GM19193 (cell line): ENCODE measurements around the gene IFNE.

Experiments used
- POLR2A ChIP-seq: IDR thresholded peaks from 4 replicates; pipeline ENCODE4 v1.6.1; 2011; ENCODE audit not compliant: insufficient read depth, insufficient read length; ENCODE audit errors: extremely low read depth

The IFNE gene

GRCh38 chr9:21506626-21507482 lies 24.7 kb upstream of the IFNE start:
- TF ChIP-seq POLR2A = no peak

- TF ChIP-seq POLR2A = no peak
Observed at GRCh38 chr9:21505425-21506179, 23.5 kb upstream of the IFNE start.

GRCh38 chr9:21504894-21505293 lies 22.8 kb upstream of the IFNE start:
- no peak for TF ChIP-seq POLR2A

DNA sequence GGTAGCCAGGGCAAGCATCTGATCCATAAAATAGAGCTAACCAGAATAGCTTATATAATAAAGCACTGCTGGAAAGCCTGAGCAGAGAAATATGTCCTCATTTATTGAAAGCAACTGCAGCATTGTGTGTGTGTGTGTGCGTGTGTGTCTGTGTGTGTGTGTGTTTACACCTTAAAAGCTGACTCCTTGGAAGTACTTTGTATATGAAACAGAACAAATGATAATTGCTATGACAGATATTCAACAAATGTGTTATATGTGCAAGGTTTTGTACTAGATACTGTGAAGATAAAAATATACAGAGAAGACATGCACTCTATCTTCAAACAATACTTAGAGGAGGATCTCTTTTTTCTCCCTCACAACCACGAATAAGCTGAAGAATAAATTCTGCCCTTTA lies 22.0 kb upstream of the IFNE start:
- no peak for TF ChIP-seq POLR2A

DNA sequence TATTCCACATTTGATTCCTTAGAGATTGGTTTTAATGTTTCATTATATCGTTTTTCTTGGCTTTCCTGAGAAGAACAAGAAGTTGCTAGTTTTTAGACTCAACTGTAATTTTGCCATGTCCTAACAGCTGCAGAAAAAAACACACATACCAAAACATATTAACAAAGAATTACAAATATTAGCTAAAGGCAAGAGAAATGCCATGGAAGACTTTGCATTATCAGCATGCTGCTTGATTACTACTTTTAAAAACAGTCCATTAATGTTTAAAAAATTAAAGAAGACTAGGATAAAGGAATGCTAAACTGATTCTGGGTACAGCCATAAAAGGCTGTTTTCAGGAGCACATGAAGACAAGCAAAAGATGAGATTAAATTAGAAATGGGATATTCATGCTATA lies 20.5 kb upstream of the IFNE start:
- no peak for TF ChIP-seq POLR2A

DNA sequence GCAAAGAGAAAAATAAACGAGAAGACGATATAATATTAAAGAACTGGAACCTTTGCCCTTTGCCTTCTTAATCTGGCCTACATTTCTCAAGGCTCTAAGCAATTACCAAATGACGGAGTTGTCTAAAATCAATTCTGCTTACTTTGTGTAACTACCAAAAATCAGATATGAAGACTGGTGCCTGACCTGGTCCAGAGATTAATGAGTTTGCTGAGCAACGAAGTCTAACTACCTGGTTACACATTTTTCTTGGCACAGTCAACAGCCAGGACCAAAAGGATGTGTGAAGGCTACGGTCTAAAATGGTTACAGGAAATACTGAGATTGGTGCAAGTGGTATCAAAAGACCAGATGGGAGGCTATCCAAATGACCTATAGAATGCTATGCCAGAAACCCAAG lies 17.8 kb upstream of the IFNE start:
- no peak for TF ChIP-seq POLR2A

DNA sequence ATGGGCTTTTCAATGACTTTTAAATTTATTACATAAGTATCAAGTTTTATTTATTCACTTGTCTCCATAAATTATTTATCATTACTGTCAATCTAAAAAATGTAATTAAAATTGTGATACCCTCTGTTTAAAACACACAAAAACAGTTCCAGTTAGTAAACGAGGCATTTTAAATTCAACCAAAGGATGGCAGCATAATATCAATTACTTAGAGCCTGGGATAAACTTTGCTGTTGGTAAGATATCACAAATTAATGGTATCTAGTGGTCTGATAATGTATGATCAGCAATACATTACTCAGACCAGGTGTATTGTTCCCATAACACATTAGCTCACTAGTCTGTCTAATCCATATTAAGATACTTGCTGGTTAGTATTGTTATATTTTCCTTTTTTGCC lies 9.6 kb upstream of the IFNE start:
- TF ChIP-seq POLR2A = no peak

DNA sequence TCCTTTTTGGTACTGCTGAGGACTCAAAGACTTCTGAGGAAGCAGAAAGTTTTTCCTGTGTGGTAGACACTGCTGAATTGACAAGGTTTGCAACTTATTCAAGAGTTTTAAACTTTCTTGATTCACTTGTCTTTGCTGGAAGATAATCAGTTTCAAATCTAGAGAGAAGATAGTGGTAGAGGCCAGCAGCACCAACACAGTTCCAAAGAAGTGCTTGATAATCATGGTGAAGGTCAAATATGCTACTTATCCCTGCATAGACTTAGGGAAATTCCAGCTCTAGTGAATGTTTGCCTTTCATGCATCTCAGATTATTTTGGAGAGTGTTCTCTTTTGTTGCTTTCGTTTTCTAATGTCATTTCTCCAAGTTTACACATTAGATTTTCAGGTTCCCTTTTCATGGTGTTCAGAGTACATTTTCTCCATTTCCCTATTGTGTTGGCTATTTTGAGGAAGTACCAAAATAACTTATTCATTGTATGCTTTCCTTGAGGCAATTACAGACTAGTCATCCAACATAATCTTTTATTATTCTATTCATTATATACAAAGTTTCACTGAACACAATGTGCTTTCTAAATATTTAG lies 550 bp downstream of the IFNE start:
- TF ChIP-seq POLR2A = no peak

DNA sequence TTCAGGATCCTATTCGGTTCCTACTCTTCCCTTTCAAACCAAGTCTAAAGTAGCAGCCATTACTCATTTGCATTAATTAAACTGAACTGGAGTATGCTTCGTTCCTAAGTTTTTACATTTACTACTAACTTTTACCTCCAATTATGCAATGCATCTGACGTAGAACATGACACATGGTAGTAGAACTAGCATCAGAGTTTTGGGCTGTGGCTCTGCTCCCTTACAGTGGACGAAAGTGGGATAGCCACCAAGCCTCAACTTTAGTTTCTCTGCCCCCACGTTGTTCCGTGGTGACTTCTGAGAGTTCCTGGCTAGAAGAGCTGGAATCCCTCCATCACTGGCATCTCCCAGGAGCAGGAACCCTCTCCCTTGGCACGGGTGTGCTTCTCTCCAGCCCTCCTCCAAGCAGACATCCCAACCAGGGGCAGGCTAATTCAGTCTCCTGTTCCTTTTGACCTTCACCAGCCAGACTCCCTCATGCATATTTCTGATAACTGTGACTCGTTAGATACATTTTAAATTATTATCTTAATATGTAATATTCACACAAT lies 2.9 kb downstream of the IFNE start:
- TF ChIP-seq POLR2A = no peak

GRCh38 chr9:21477466-21477865 lies 4.6 kb downstream of the IFNE start:
- TF ChIP-seq POLR2A = no peak

DNA sequence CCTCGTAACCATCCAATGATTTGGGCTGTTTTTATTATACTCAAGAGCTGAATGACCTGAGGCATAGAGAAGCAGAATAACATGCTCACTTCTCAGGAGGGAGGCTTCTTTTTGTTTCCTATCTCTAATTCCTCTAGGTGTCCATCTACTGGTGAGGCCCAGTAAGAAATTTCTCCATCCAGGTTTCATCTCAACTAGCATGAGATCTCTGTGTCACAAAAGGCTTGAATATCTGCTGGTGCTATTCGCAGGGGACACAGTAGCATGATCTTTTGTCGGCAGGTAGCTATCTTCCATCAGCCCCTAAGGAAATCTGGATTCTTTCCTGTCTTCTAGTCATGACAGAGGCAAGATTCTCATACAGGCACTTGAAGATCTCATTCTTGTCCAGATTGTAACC lies 8.9 kb downstream of the IFNE start:
- TF ChIP-seq POLR2A = no peak

GRCh38 chr9:21470126-21470525 lies 12.0 kb downstream of the IFNE start:
- no peak for TF ChIP-seq POLR2A

DNA sequence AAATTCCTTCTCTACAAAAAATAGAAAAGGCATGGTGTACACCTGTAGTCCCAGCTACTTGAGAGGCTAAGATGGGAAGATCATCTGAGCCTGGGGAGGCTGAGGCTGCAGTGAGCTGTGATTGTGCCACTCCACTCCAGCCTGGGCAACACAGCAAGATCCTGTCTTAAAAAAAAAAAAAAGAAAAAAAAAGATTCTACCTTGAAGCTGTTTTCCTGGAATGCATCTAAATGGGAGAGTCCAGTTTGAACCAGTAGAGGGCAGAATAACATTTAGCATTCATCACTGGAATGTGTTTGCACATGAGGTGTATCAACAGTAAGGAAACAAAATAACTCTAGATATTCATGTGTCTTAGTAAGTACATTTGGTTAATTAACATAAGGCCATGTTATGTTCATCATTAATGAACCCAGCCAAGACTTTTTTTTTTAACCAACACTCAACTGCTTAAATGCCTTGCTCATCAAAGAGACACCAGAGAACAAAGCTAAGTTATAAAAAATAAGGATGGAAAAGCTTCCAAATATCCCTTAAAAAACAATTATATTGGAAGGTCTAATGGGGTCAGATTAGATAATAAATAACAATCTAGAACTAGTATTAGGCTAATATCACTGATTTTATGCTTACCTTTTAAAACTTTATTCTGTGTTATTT lies 16.1 kb downstream of the IFNE start:
- no peak for TF ChIP-seq POLR2A

DNA sequence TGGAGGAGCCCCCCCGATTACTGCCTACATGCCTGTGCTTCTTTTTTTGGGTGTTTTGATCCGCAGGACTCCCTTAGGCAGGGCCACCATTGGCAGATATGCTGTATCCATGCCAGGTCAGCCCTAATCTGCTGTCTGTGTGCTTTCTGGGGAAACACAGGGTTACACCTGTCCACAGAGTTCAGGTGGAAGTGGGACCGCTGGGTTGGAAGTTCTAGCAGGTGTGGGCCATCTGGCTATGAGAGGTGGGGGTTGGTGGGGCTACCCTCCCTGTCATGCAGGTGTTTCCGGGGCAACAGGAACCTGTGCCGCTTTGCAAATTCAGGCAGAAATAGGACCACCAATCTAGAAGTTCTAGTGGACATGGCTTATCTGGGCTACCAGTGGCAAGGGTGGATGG lies 17.0 kb downstream of the IFNE start:
- no peak for TF ChIP-seq POLR2A

GRCh38 chr9:21461377-21461776 lies 20.7 kb downstream of the IFNE start:
- TF ChIP-seq POLR2A = no peak
